Ascending aorta (tissue), 2 donors: ENCODE measurements around the gene LPO. TPM values are rescaled to one million over a fixed set of nuclear protein-coding genes. Genes with fewer than 3 reads are reported as not detected.

ENCODE experiments used
- DNase-seq, 2 donors: peaks; one replicate each; pipeline ENCODE4 v3.0.0-alpha.2; 2019; ENCODE audit warnings: low spot score in 2 of 2
- H3K27ac ChIP-seq, 2 donors: fragments of 200-600 bp; sonication (generic); one replicate each; pipeline ENCODE4 v1.5.1; 2016 to 2017; ENCODE audit warnings: mild to moderate bottlenecking in 1 of 2
- H3K27me3 ChIP-seq: fragments of 200-600 bp; sonication (generic); one replicate; pipeline ENCODE4 v1.5.1; 2017
- H3K36me3 ChIP-seq, 2 donors: fragments of 200-600 bp; sonication (generic); one replicate each; pipeline ENCODE4 v1.5.1; 2016
- H3K4me1 ChIP-seq, 2 donors: fragments of 200-600 bp; sonication (generic); one replicate each; pipeline ENCODE4 v1.5.1; 2016 to 2017; ENCODE audit warnings: mild to moderate bottlenecking in 1 of 2
- H3K4me3 ChIP-seq, 2 donors: fragments of 200-600 bp; sonication (generic); one replicate each; pipeline ENCODE4 v1.5.1; 2016 to 2017; ENCODE audit warnings: mild to moderate bottlenecking in 1 of 2
- H3K9me3 ChIP-seq, 2 donors: fragments of 200-600 bp; sonication (generic); one replicate each; pipeline ENCODE4 v1.5.1; 2016
- CTCF ChIP-seq, 3 experiments: fragments of 200-600 bp in 2 of 3; fragments of 450-650 bp in 1 of 3; sonication (generic) in 2 of 3; IDR thresholded peaks; one replicate each; pipeline ENCODE4 v1.5.1; 2016 to 2019; ENCODE audit warnings: antibody characterized with exemption in 3 of 3, mild to moderate bottlenecking in 1 of 3, moderate library complexity in 1 of 3
- intact Hi-C: fragments of 100-400 bp; cut with DNase I; formaldehyde crosslinking; loops from one replicate; pipeline ENCODE4 v1.15.1; 2023
- total RNA-seq: library from RNA; depleted of rRNA; stranded (reverse); fragments of >200 nt; gene quantifications from one replicate; pipeline ENCODE4 v1.1.0, GENCODE V29; 2016

Gene LPO
- total RNA-seq, 1 donor from 2014 or later, result not detected

GRCh38 chr17:58235821-58236220 is 2.6 kb upstream of the LPO start:
- no peak overlapping the region for H3K4me3 ChIP-seq
- no peak overlapping the region for H3K27ac ChIP-seq
- no peaks in the 10 kb centered on the region for H3K4me1 ChIP-seq
- no peaks in the 10 kb centered on the region for H3K27me3 ChIP-seq
- TF ChIP-seq CTCF (IDR thresholded peaks at IDR 0.05), result no peak
- no peaks in the 10 kb centered on the region for H3K9me3 ChIP-seq
- intact Hi-C loops, result no loop called here
- no peaks in the 10 kb centered on the region for H3K36me3 ChIP-seq
- DNase-seq, result no peak

GRCh38 chr17:58236394-58236793 is 2.0 kb upstream of the LPO start:
- no peaks in the 10 kb centered on the region for H3K4me1 ChIP-seq
- no peak overlapping the region for H3K27ac ChIP-seq
- no peak overlapping the region for H3K4me3 ChIP-seq
- H3K27me3 ChIP-seq, result no peaks in the 10 kb centered on the region
- no peak for TF ChIP-seq CTCF (IDR thresholded peaks at IDR 0.05)
- intact Hi-C loops, result no loop called here
- H3K36me3 ChIP-seq, result no peaks in the 10 kb centered on the region
- no peak for DNase-seq
- no peaks in the 10 kb centered on the region for H3K9me3 ChIP-seq

- Histone ChIP-seq H3K4me1 (no peaks in the 10 kb centered on the region), H3K4me3 (no peak overlapping the region), H3K27me3 (no peaks in the 10 kb centered on the region), H3K9me3 (no peaks in the 10 kb centered on the region), H3K27ac (no peak overlapping the region), H3K36me3 (no peaks in the 10 kb centered on the region)
- TF ChIP-seq CTCF (IDR thresholded peaks at IDR 0.05), result no peak
- intact Hi-C loops, result no loop called here
- DNase-seq, result no peak
Observed at GRCh38 chr17:58239987-58240386, 1.6 kb downstream of the LPO start.

- no peaks in the 10 kb centered on the region for H3K4me1 ChIP-seq
- H3K36me3 ChIP-seq, result no peaks in the 10 kb centered on the region
- no peak overlapping the region for H3K4me3 ChIP-seq
- no peaks in the 10 kb centered on the region for H3K27me3 ChIP-seq
- no peaks in the 10 kb centered on the region for H3K9me3 ChIP-seq
- no peak for DNase-seq
- H3K27ac ChIP-seq, result no peak overlapping the region
- no peak for TF ChIP-seq CTCF (IDR thresholded peaks at IDR 0.05)
- intact Hi-C loops, result no loop called here
Observed at GRCh38 chr17:58242171-58242784, 3.9 kb downstream of the LPO start.

- H3K27ac ChIP-seq, result no peak overlapping the region
- no peak for TF ChIP-seq CTCF (IDR thresholded peaks at IDR 0.05)
- H3K4me1 ChIP-seq, result peaks cover 4% of the 10 kb centered on the region in 2 donors
- DNase-seq, result no peak
- H3K9me3 ChIP-seq, result no peaks in the 10 kb centered on the region
- intact Hi-C loops, result loop anchor here (5.0 kb wide), 1 partner anchor 172 kb away; the partner anchor contains the start of gene RNF43
- H3K27me3 ChIP-seq, result peaks cover 4% of the 10 kb centered on the region
- no peaks in the 10 kb centered on the region for H3K36me3 ChIP-seq
- no peak overlapping the region for H3K4me3 ChIP-seq
Observed at GRCh38 chr17:58244963-58245362, 6.6 kb downstream of the LPO start.
